ENCODE results near the gene SIGLECL1. TPM values are rescaled to one million over a fixed set of nuclear protein-coding genes. Genes with fewer than 3 reads are reported as not detected.

SIGLECL1 gene
- polyA plus RNA-seq, 1 donor from 2014 or later, result not detected

GRCh38 chr19:51294977-51295375 is 44.1 kb downstream of the SIGLECL1 start:
- Histone ChIP-seq H2AFZ (ENCODE audit: low read depth, low read length) (no peak overlapping the region), H3F3A (ENCODE audit: insufficient read depth, low read length, poor library complexity, severe bottlenecking) (no peaks in the 10 kb centered on the region), H3K4me3 (ENCODE audit: low read length) (no peak overlapping the region), H3K79me2 (replicated peaks; ENCODE audit: insufficient read depth, low read length) (no peaks in the 10 kb centered on the region), H3K4me2 (ENCODE audit: low read length) (no peak overlapping the region), H4K20me1 (ENCODE audit: insufficient read depth) (no peaks in the 10 kb centered on the region), H3K36me3 (ENCODE audit: insufficient read depth, low read length) (no peaks in the 10 kb centered on the region), H3K9me3 (ENCODE audit: low read length) (no peaks in the 10 kb centered on the region), H3K9ac (ENCODE audit: low read length) (no peak overlapping the region), H3K9me2 (ENCODE audit: insufficient read depth, low read length) (no peaks in the 10 kb centered on the region), H3K27me3 (ENCODE audit: insufficient read depth, low read depth, low read length) (no peaks in the 10 kb centered on the region), H3K27ac (ENCODE audit: low read length) (no peak overlapping the region)
- TF ChIP-seq EP300 (conservative IDR thresholded peaks at IDR 0.05; ENCODE audit: poor library complexity, severe bottlenecking) (no peak), REST (IDR thresholded peaks at IDR 0.05; ENCODE audit: borderline replicate concordance) (no peak), CTCF (IDR thresholded peaks at IDR 0.05; ENCODE audit: poor library complexity, severe bottlenecking) (no peak), POLR2AphosphoS5 (IDR thresholded peaks at IDR 0.05) (no peak), EZH2 (IDR thresholded peaks at IDR 0.05; ENCODE audit: borderline replicate concordance, insufficient read depth, low read length, poor library complexity, severe bottlenecking) (no peak)

GRCh38 chr19:51295382-51296126 is 44.7 kb downstream of the SIGLECL1 start:
- TF ChIP-seq REST (IDR thresholded peaks at IDR 0.05; ENCODE audit: borderline replicate concordance), result no peak
- TF ChIP-seq CTCF (IDR thresholded peaks at IDR 0.05; ENCODE audit: poor library complexity, severe bottlenecking), result no peak
- no peak for TF ChIP-seq SMC3 (conservative IDR thresholded peaks at IDR 0.05; ENCODE audit: poor library complexity)
- TF ChIP-seq RAD21 (conservative IDR thresholded peaks at IDR 0.05), result no peak
- Histone ChIP-seq H3K9ac (ENCODE audit: low read length) (peak overlapping the region; percentile 9), H4K20me1 (ENCODE audit: insufficient read depth) (no peaks in the 10 kb centered on the region), H3F3A (ENCODE audit: insufficient read depth, low read length, poor library complexity, severe bottlenecking) (no peaks in the 10 kb centered on the region), H3K79me2 (replicated peaks; ENCODE audit: insufficient read depth, low read length) (no peaks in the 10 kb centered on the region), H3K27ac (ENCODE audit: low read length) (no peak overlapping the region), H3K9me2 (ENCODE audit: insufficient read depth, low read length) (no peaks in the 10 kb centered on the region), H3K4me3 (ENCODE audit: low read length) (no peak overlapping the region), H3K4me2 (ENCODE audit: low read length) (no peak overlapping the region), H3K36me3 (ENCODE audit: insufficient read depth, low read length) (no peaks in the 10 kb centered on the region), H2AFZ (ENCODE audit: low read depth, low read length) (no peak overlapping the region), H3K27me3 (ENCODE audit: insufficient read depth, low read depth, low read length) (no peaks in the 10 kb centered on the region), H3K9me3 (ENCODE audit: low read length) (no peaks in the 10 kb centered on the region)

Measured in neural cell (in vitro differentiated cells).